HT1080 (cell line): Measurements from ENCODE around the gene DNAH6. TPM values are rescaled to one million over a fixed set of nuclear protein-coding genes. Genes with fewer than 3 reads are reported as not detected.
"Not testable (repeated sequence)": the region's sequence is repeated elsewhere in the genome, so short reads cannot be mapped to it uniquely, and the experiment has no call there.

Source experiments
- DNase-seq: peaks from one replicate; pipeline ENCODE4 v3.0.0-alpha.2; 2015; ENCODE audit warnings: low read depth
- total RNA-seq: library from RNA; depleted of rRNA; stranded (reverse); fragments of >200 nt; shearing (Covaris generic); gene quantifications from 2 replicates; pipeline ENCODE4 v1.2.3, GENCODE V29; 2014

DNAH6 gene
- total RNA-seq, 1 experiment from 2014 or later = 0.16 TPM

GRCh38 chr2:84741182-84741822, 225.0 kb downstream of the DNAH6 start:
- peak; percentile 75 for DNase-seq

- no peak for DNase-seq
These were observed 232.0 kb downstream of the DNAH6 start for GRCh38 chr2:84748341-84748740.

GRCh38 chr2:84749442-84749841, 233.1 kb downstream of the DNAH6 start:
- DNase-seq = no peak

GRCh38 chr2:84755096-84755495, 238.8 kb downstream of the DNAH6 start:
- DNase-seq = no peak

- DNase-seq = no peak
These were observed 241.3 kb downstream of the DNAH6 start for GRCh38 chr2:84757648-84758047.

- DNase-seq = no peak
These were observed 250.5 kb downstream of the DNAH6 start for GRCh38 chr2:84766791-84767190.

- no peak for DNase-seq
These were observed 252.5 kb downstream of the DNAH6 start for GRCh38 chr2:84768840-84769239.

- no peak for DNase-seq
These were observed 254.0 kb downstream of the DNAH6 start for GRCh38 chr2:84770280-84770679.

- no peak for DNase-seq
These were observed 255.0 kb downstream of the DNAH6 start for GRCh38 chr2:84771251-84771650.

- DNase-seq = not testable (repeated sequence)
These were observed 257.3 kb downstream of the DNAH6 start for GRCh38 chr2:84773562-84773961.

GRCh38 chr2:84776011-84776410, 259.7 kb downstream of the DNAH6 start:
- peak; percentile 39 for DNase-seq

- DNase-seq = no peak
These were observed 262.8 kb downstream of the DNAH6 start for GRCh38 chr2:84778911-84779690.

- no peak for DNase-seq
These were observed 263.5 kb downstream of the DNAH6 start for GRCh38 chr2:84779781-84780180.

- peak; percentile 52 for DNase-seq
These were observed 265.8 kb downstream of the DNAH6 start for GRCh38 chr2:84781942-84782716.

GRCh38 chr2:84782717-84783442, 266.6 kb downstream of the DNAH6 start:
- no peak for DNase-seq

GRCh38 chr2:84785950-84786349, 269.7 kb downstream of the DNAH6 start:
- DNase-seq = no peak

- no peak for DNase-seq
These were observed 270.3 kb downstream of the DNAH6 start for GRCh38 chr2:84786601-84787000.

- no peak for DNase-seq
These were observed 271.7 kb downstream of the DNAH6 start for GRCh38 chr2:84788027-84788426.

- no peak for DNase-seq
These were observed 272.2 kb downstream of the DNAH6 start for GRCh38 chr2:84788498-84788897.

- peak; percentile 78 for DNase-seq
These were observed 276.7 kb downstream of the DNAH6 start for GRCh38 chr2:84792856-84793522.

- DNase-seq = no peak
These were observed 277.3 kb downstream of the DNAH6 start for GRCh38 chr2:84793641-84794040.
